ENCODE data around the gene NEURL3.

DNA sequence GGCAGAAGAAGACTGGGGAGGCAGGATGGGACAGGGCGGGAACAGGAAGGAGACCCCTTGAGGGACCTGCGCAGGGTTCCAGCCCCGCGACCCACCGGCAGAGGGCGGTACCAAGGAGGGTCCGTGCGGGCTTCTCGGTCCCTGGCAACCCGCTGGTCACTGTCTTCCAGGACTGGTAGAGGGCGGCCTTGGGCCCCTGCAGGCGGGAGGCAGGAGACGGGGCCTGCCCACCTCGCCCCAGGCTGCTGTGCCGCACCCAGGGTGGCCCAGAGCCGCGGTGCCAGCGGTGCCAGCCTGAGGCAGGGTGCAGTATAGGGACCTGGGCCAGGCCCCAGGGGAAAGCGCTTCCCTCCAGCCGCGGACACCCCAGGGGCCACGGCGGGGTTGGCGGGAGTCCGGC lies 34.5 kb downstream of the NEURL3 start:
- TF ChIP-seq CTCF (IDR thresholded peaks at IDR 0.05), result peak; percentile 48 to 68 (median 60)
- no peak for TF ChIP-seq POLR2AphosphoS5 (IDR thresholded peaks at IDR 0.05)
- TF ChIP-seq EP300 (IDR thresholded peaks at IDR 0.05; ENCODE audit: low read depth), result no peak
- no peak for TF ChIP-seq POLR2A (IDR thresholded peaks at IDR 0.05)
